CD4-positive, alpha-beta memory T cell (primary cell): ENCODE results near the gene KIRREL2. TPM values are rescaled to one million over a fixed set of nuclear protein-coding genes. Genes with fewer than 3 reads are reported as not detected.
"Not testable (repeated sequence)": the region's sequence is repeated elsewhere in the genome, so short reads cannot be mapped to it uniquely, and the experiment has no call there.

Source experiments
- CTCF ChIA-PET: fragments of 350-600 bp; sonication (Branson Sonifier 250); formaldehyde crosslinking; loops from one replicate; lab custom pipeline; 2021; ENCODE audit warnings: inconsistent platforms; ENCODE audit not compliant: partially characterized antibody; lab: Charles Lee
- POLR2A ChIA-PET: fragments of 350-600 bp; sonication (Branson Sonifier 250); formaldehyde crosslinking; loops from one replicate; lab custom pipeline; 2021; ENCODE audit not compliant: partially characterized antibody; lab: Charles Lee
- DNase-seq, 5 donors: peaks; one replicate each; pipeline versions ENCODE4 v3.0.0 to v3.0.0-alpha.2; 2020 to 2022; ENCODE audit warnings: mixed read lengths in 1 of 5
- H3K27ac ChIP-seq: one replicate; pipeline ENCODE4 v1.7.0; 2013; ENCODE audit warnings: low read depth, low read length
- H3K27me3 ChIP-seq: 2 replicates; pipeline ENCODE4 v1.7.0; 2013; ENCODE audit warnings: mild to moderate bottlenecking, low read length, moderate library complexity; ENCODE audit not compliant: insufficient read depth
- H3K36me3 ChIP-seq: 2 replicates; pipeline ENCODE4 v1.7.0; 2013; ENCODE audit warnings: mild to moderate bottlenecking, low read length, moderate library complexity; ENCODE audit not compliant: insufficient read depth
- H3K4me1 ChIP-seq: 2 replicates; pipeline ENCODE4 v1.7.0; 2013; ENCODE audit warnings: mild to moderate bottlenecking, low read length, moderate library complexity; ENCODE audit not compliant: insufficient read depth
- H3K4me3 ChIP-seq, 2 donors: one replicate each; pipeline ENCODE4 v1.7.0; 2013; ENCODE audit warnings: low read length in 2 of 2, mild to moderate bottlenecking in 1 of 2
- H3K9me3 ChIP-seq, 2 donors: one replicate each; pipeline ENCODE4 v1.7.0; 2013; ENCODE audit warnings: low read length in 2 of 2, control low read depth in 1 of 2; ENCODE audit not compliant: control insufficient read depth in 1 of 2
- H3K27ac Mint-ChIP-seq, 7 donors: one replicate each; pipeline ENCODE4 v1.8.0; 2020 to 2021; ENCODE audit warnings: mixed read lengths in 7 of 7, mild to moderate bottlenecking in 6 of 7, inconsistent platforms in 3 of 7, moderate library complexity in 3 of 7
- H3K27me3 Mint-ChIP-seq, 2 donors: one replicate each; pipeline ENCODE4 v1.8.0; 2020 to 2021; ENCODE audit warnings: mixed read lengths in 2 of 2
- H3K36me3 Mint-ChIP-seq, 2 donors: one replicate each; pipeline ENCODE4 v1.8.0; 2020 to 2021; ENCODE audit warnings: mixed read lengths in 2 of 2, inconsistent platforms in 1 of 2, mild to moderate bottlenecking in 1 of 2
- H3K4me1 Mint-ChIP-seq, 4 donors: one replicate each; pipeline ENCODE4 v1.8.0; 2020 to 2021; ENCODE audit warnings: mixed read lengths in 4 of 4, mild to moderate bottlenecking in 1 of 4
- H3K4me3 Mint-ChIP-seq, 8 donors: one replicate each; pipeline ENCODE4 v1.8.0; 2020 to 2021; ENCODE audit warnings: mixed read lengths in 8 of 8, mild to moderate bottlenecking in 7 of 8, moderate library complexity in 6 of 8, inconsistent platforms in 3 of 8
- H3K9me3 Mint-ChIP-seq, 8 donors: one replicate each; pipeline ENCODE4 v1.8.0; 2020 to 2021; ENCODE audit warnings: mixed read lengths in 8 of 8, mild to moderate bottlenecking in 5 of 8, inconsistent platforms in 3 of 8, moderate library complexity in 1 of 8
- intact Hi-C: fragments of 100-400 bp; cut with micrococcal nuclease; formaldehyde crosslinking; loops from one replicate; pipeline ENCODE4 v1.15.1; 2023
- polyA plus RNA-seq, 2 donors: library from polyadenylated mRNA; unstranded; fragments of 300-500 nt; fragmentation: Illumina TruSeq; gene quantifications; one replicate each; pipeline ENCODE4 v1.2.3, GENCODE V29; 2021
- total RNA-seq, 2 experiments: library from RNA; stranded (reverse); gene quantifications; one replicate each; pipeline ENCODE4 v1.2.3, GENCODE V29; 2021

Gene KIRREL2
- total and polyA plus RNA-seq, 4 experiments from 2014 or later: 0.08 TPM; not detected in 3

- ChIA-PET POLR2A (interaction anchor here (0.8 kb wide), 1 partner anchor 9 kb away, joined by 3 read pairs; the partner anchor contains the start of gene NFKBID), CTCF (interaction anchor here (1.3 kb wide), 1 partner anchor 22 kb away, joined by 4 read pairs; no protein-coding TSS in a partner anchor)
- H3K27me3 ChIP-seq: no peaks in the 10 kb centered on the region
- Mint-ChIP-seq H3K27me3 (no peaks in the 10 kb centered on the region), H3K4me3 (no peak overlapping the region), H3K9me3 (no peaks in the 10 kb centered on the region), H3K27ac (peak overlapping the region in 3 of 7 donors; percentile 63 to 93 (median 81)), H3K36me3 (no peaks in the 10 kb centered on the region), H3K4me1 (peaks cover 11 to 34% (median 18%) of the 10 kb centered on the region in 4 donors)
- peaks cover 19% of the 10 kb centered on the region for H3K4me1 ChIP-seq
- H3K9me3 ChIP-seq: no peaks in the 10 kb centered on the region
- intact Hi-C loops: no loop called here
- DNase-seq: no peak
- H3K4me3 ChIP-seq: no peak overlapping the region
- no peak overlapping the region for H3K27ac ChIP-seq
- no peaks in the 10 kb centered on the region for H3K36me3 ChIP-seq
These were observed 52.4 kb downstream of the KIRREL2 start for GRCh38 chr19:35908973-35909683.

- Histone ChIP-seq H3K27me3 (no peaks in the 10 kb centered on the region), H3K4me1 (peaks cover 14% of the 10 kb centered on the region), H3K27ac (no peak overlapping the region), H3K4me3 (no peak overlapping the region), H3K36me3 (no peaks in the 10 kb centered on the region), H3K9me3 (no peaks in the 10 kb centered on the region)
- no peak overlapping the region for H3K4me3 Mint-ChIP-seq
- no peaks in the 10 kb centered on the region for H3K27me3 Mint-ChIP-seq
- H3K27ac Mint-ChIP-seq: peak overlapping the region in 3 of 7 donors; percentile 25 to 63 (median 41)
- ChIA-PET CTCF (no interaction called here), POLR2A (interaction anchor here (0.8 kb wide), 1 partner anchor 9 kb away, joined by 3 read pairs; the partner anchor contains the start of gene NFKBID)
- no peaks in the 10 kb centered on the region for H3K9me3 Mint-ChIP-seq
- intact Hi-C loops: no loop called here
- peaks cover 6 to 28% (median 14%) of the 10 kb centered on the region in 4 donors for H3K4me1 Mint-ChIP-seq
- DNase-seq: no peak
- no peaks in the 10 kb centered on the region for H3K36me3 Mint-ChIP-seq
These were observed 52.9 kb downstream of the KIRREL2 start for GRCh38 chr19:35909684-35910035.

- H3K36me3 Mint-ChIP-seq, CTCF ChIA-PET, intact Hi-C loops, H3K27me3 ChIP-seq, H3K4me3 Mint-ChIP-seq, H3K9me3 Mint-ChIP-seq, H3K36me3 ChIP-seq, H3K27ac ChIP-seq, H3K27me3 Mint-ChIP-seq, H3K9me3 ChIP-seq, H3K4me3 ChIP-seq, POLR2A ChIA-PET, DNase-seq: not testable (repeated sequence)
- H3K4me1 ChIP-seq: peaks cover 12% of the 10 kb centered on the region
- Mint-ChIP-seq H3K27ac (peak overlapping the region in 1 of 7 donors; percentile 27), H3K4me1 (peaks cover 5 to 23% (median 9%) of the 10 kb centered on the region in 4 donors)
These were observed 53.6 kb downstream of the KIRREL2 start for GRCh38 chr19:35910355-35910754.

GRCh38 chr19:35911173-35911572 lies 54.5 kb downstream of the KIRREL2 start:
- H3K4me1 ChIP-seq: peaks cover 12% of the 10 kb centered on the region

GRCh38 chr19:35911790-35912189 lies 55.1 kb downstream of the KIRREL2 start:
- Histone ChIP-seq H3K27ac (no peak overlapping the region), H3K9me3 (no peaks in the 10 kb centered on the region), H3K27me3 (no peaks in the 10 kb centered on the region), H3K36me3 (no peaks in the 10 kb centered on the region), H3K4me1 (peaks cover 12% of the 10 kb centered on the region), H3K4me3 (no peak overlapping the region)
- H3K9me3 Mint-ChIP-seq: no peaks in the 10 kb centered on the region
- H3K27ac Mint-ChIP-seq: peak overlapping the region in 1 of 7 donors; percentile 74
- DNase-seq: no peak
- ChIA-PET CTCF (interaction anchor here (1.2 to 1.6 kb wide), 2 partner anchors 10 to 29 kb away, joined by 3 to 7 read pairs; no protein-coding TSS in a partner anchor), POLR2A (interaction anchor here (0.6 to 1.3 kb wide), 4 partner anchors 8 to 19 kb away, joined by 3 to 4 read pairs (median 3); partner anchors contain the start of gene NFKBID)
- H3K4me3 Mint-ChIP-seq: no peak overlapping the region
- H3K36me3 Mint-ChIP-seq: no peaks in the 10 kb centered on the region
- intact Hi-C loops: no loop called here
- no peaks in the 10 kb centered on the region for H3K27me3 Mint-ChIP-seq
- peaks cover 5 to 22% (median 9%) of the 10 kb centered on the region in 4 donors for H3K4me1 Mint-ChIP-seq

More at GRCh38 chr19:35911173-35911572, 54.5 kb downstream of the KIRREL2 start:
- intact Hi-C loops: no loop called here
- ChIA-PET POLR2A (interaction anchor here (0.6 to 1.1 kb wide), 2 partner anchors 7 to 10 kb away, joined by 3 to 4 read pairs; no protein-coding TSS in a partner anchor), CTCF (interaction anchor here (1.2 kb wide), 1 partner anchor 11 kb away, joined by 3 read pairs; no protein-coding TSS in a partner anchor)
- no peak for DNase-seq
- Mint-ChIP-seq H3K4me3 (no peak overlapping the region), H3K27me3 (no peaks in the 10 kb centered on the region), H3K9me3 (no peaks in the 10 kb centered on the region), H3K27ac (no peak overlapping the region), H3K4me1 (peaks cover 5 to 23% (median 9%) of the 10 kb centered on the region in 4 donors), H3K36me3 (no peaks in the 10 kb centered on the region)
- H3K27ac ChIP-seq: no peak overlapping the region
- H3K36me3 ChIP-seq: no peaks in the 10 kb centered on the region
- no peaks in the 10 kb centered on the region for H3K9me3 ChIP-seq
- no peaks in the 10 kb centered on the region for H3K27me3 ChIP-seq
- H3K4me3 ChIP-seq: no peak overlapping the region

- Mint-ChIP-seq H3K4me3 (no peak overlapping the region), H3K27me3 (no peaks in the 10 kb centered on the region), H3K27ac (peak overlapping the region in 1 of 7 donors; percentile 36), H3K9me3 (no peaks in the 10 kb centered on the region), H3K36me3 (no peaks in the 10 kb centered on the region), H3K4me1 (peaks cover 3 to 18% (median 6%) of the 10 kb centered on the region in 4 donors)
- intact Hi-C loops: no loop called here
- ChIA-PET POLR2A (no interaction called here), CTCF (no interaction called here)
- no peak overlapping the region for H3K4me3 ChIP-seq
- peaks cover 12% of the 10 kb centered on the region for H3K4me1 ChIP-seq
- H3K9me3 ChIP-seq: no peaks in the 10 kb centered on the region
- no peak overlapping the region for H3K27ac ChIP-seq
- H3K27me3 ChIP-seq: no peaks in the 10 kb centered on the region
- no peaks in the 10 kb centered on the region for H3K36me3 ChIP-seq
- no peak for DNase-seq
These were observed 56.9 kb downstream of the KIRREL2 start for GRCh38 chr19:35913589-35913988.

- CTCF ChIA-PET: no interaction called here
- intact Hi-C loops: no loop called here
- Mint-ChIP-seq H3K27ac (no peak overlapping the region), H3K4me1 (peaks cover 0 to 10% (median 2%) of the 10 kb centered on the region in 4 donors), H3K4me3 (no peak overlapping the region), H3K9me3 (no peaks in the 10 kb centered on the region), H3K36me3 (no peaks in the 10 kb centered on the region), H3K27me3 (no peaks in the 10 kb centered on the region)
- POLR2A ChIA-PET: interaction anchor here (0.9 kb wide), 1 partner anchor 12 kb away, joined by 3 read pairs; no protein-coding TSS in a partner anchor
- Histone ChIP-seq H3K4me1 (peaks cover 8% of the 10 kb centered on the region), H3K4me3 (no peak overlapping the region), H3K36me3 (no peaks in the 10 kb centered on the region), H3K27me3 (no peaks in the 10 kb centered on the region), H3K9me3 (no peaks in the 10 kb centered on the region), H3K27ac (no peak overlapping the region)
- DNase-seq: no peak
These were observed 58.7 kb downstream of the KIRREL2 start for GRCh38 chr19:35915443-35915842.
